Subcutaneous abdominal adipose tissue (tissue), 5 donors: Measurements from ENCODE around the gene PGM2L1.
A peak's percentile ranks its signal among the peaks of the same experiment; 100 is the strongest.

ENCODE experiments used
- H3K27ac ChIP-seq: one replicate; pipeline ENCODE4 v1.7.0; 2013; ENCODE audit warnings: low read depth, mild to moderate bottlenecking, inconsistent platforms, low read length, moderate library complexity
- H3K27me3 ChIP-seq, 5 donors: one replicate each; pipeline ENCODE4 v1.7.0; 2013; ENCODE audit warnings: low read length in 5 of 5, inconsistent platforms in 1 of 5; ENCODE audit not compliant: control insufficient read depth in 5 of 5, insufficient read depth in 4 of 5
- H3K36me3 ChIP-seq, 5 donors: one replicate each; pipeline ENCODE4 v1.7.0; 2013; ENCODE audit warnings: low read length in 5 of 5; ENCODE audit not compliant: control insufficient read depth in 5 of 5, insufficient read depth in 5 of 5
- H3K4me1 ChIP-seq, 5 donors: one replicate each; pipeline ENCODE4 v1.7.0; 2013; ENCODE audit warnings: low read length in 5 of 5, mild to moderate bottlenecking in 3 of 5, moderate library complexity in 1 of 5; ENCODE audit not compliant: control insufficient read depth in 5 of 5, insufficient read depth in 5 of 5
- H3K4me3 ChIP-seq, 5 donors: one replicate each; pipeline ENCODE4 v1.7.0; 2013; ENCODE audit warnings: low read length in 5 of 5, low read depth in 1 of 5
- H3K9ac ChIP-seq, 5 donors: one replicate each; pipeline ENCODE4 v1.7.0; 2013; ENCODE audit warnings: low read length in 5 of 5, mild to moderate bottlenecking in 4 of 5, moderate library complexity in 3 of 5
- H3K9me3 ChIP-seq, 5 donors: one replicate each; pipeline ENCODE4 v1.7.0; 2013; ENCODE audit warnings: low read length in 5 of 5; ENCODE audit not compliant: control insufficient read depth in 5 of 5
- donor health status: healthy.
- donor health status: healthy.
- donor health status: healthy.
- donor health status: healthy.
- donor health status: healthy.

Gene PGM2L1

GRCh38 chr11:74326665-74327064 lies 71.6 kb downstream of the PGM2L1 start:
- no peaks in the 10 kb centered on the region for H3K9me3 ChIP-seq
- H3K9ac ChIP-seq: no peak overlapping the region
- H3K4me1 ChIP-seq: peaks cover 18 to 39% (median 33%) of the 10 kb centered on the region in 5 donors
- H3K27me3 ChIP-seq: no peaks in the 10 kb centered on the region
- H3K4me3 ChIP-seq: no peak overlapping the region
- H3K27ac ChIP-seq: no peak overlapping the region
- no peaks in the 10 kb centered on the region for H3K36me3 ChIP-seq

GRCh38 chr11:74325649-74326645 lies 72.3 kb downstream of the PGM2L1 start:
- H3K27ac ChIP-seq: peak overlapping the region; percentile 33
- H3K36me3 ChIP-seq: no peaks in the 10 kb centered on the region
- H3K9ac ChIP-seq: no peak overlapping the region
- peaks cover 20 to 42% (median 38%) of the 10 kb centered on the region in 5 donors for H3K4me1 ChIP-seq
- H3K9me3 ChIP-seq: no peaks in the 10 kb centered on the region
- no peaks in the 10 kb centered on the region for H3K27me3 ChIP-seq
- peak overlapping the region in 1 of 5 donors; percentile 29 for H3K4me3 ChIP-seq

GRCh38 chr11:74322667-74323066 lies 75.6 kb downstream of the PGM2L1 start:
- Histone ChIP-seq H3K9ac (no peak overlapping the region), H3K4me3 (no peak overlapping the region), H3K4me1 (peaks cover 20 to 48% (median 38%) of the 10 kb centered on the region in 5 donors), H3K27ac (peak overlapping the region; percentile 41), H3K36me3 (no peaks in the 10 kb centered on the region), H3K27me3 (no peaks in the 10 kb centered on the region), H3K9me3 (no peaks in the 10 kb centered on the region)

DNA sequence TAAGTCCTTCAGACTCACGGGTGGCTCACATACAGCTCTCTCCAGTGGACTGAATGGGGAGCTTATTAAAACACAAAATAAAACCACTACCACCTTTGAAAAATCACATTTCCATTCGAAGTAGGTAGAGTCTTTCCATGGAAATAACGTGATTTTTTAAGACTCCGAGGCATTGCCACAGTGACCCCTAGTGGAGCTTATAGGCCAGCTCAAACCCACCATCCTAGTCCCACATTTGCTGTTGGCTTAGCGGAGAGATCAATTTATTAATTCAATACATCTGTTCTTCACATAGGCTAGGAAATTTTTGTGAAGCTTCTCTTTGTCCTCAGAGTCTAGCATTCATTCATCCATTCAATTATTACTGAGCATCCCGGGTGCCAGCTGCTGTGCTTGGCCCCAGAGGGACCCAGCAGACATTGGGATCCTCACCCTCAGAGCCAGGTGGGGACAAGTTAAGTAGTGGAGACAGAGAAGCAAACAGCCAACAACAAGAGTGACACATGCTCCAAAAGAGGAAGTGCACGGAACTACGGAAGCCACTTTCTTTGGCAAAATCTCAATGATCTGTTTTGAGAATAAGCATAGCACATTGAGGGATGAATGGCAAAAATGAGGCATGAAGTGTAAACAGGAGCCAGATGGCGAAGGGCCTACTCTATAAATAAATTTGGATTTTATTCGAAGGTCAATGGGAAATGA lies 76.6 kb downstream of the PGM2L1 start:
- Histone ChIP-seq H3K4me3 (no peak overlapping the region), H3K27ac (peak overlapping the region; percentile 41), H3K27me3 (no peaks in the 10 kb centered on the region), H3K4me1 (peaks cover 17 to 41% (median 32%) of the 10 kb centered on the region in 5 donors), H3K9me3 (peaks cover 2 to 5% (median 3%) of the 10 kb centered on the region in 5 donors), H3K9ac (no peak overlapping the region), H3K36me3 (no peaks in the 10 kb centered on the region)

DNA sequence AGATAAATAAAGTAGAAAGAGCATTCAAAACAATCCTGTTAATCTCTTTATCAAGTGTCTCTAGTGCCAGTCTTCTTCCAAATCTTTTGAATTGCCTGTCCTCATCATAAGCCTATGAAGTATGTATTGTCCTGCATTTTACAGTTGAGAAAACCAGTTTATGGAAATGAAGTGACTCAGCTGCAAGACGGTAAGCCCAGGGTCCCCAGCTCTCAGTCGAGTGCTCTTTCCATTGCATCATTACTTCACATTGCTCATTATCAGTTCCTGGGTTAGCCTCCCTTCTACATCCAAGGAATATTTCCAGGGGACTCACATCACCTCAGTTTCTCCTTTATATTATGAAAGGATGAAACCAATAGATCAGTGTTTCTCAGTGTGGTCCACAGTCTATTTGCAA lies 77.7 kb downstream of the PGM2L1 start:
- peaks cover 8 to 30% (median 21%) of the 10 kb centered on the region in 5 donors for H3K4me1 ChIP-seq
- H3K36me3 ChIP-seq: no peaks in the 10 kb centered on the region
- peaks cover 3 to 12% (median 6%) of the 10 kb centered on the region in 5 donors for H3K9me3 ChIP-seq
- H3K27ac ChIP-seq: no peak overlapping the region
- H3K27me3 ChIP-seq: no peaks in the 10 kb centered on the region
- no peak overlapping the region for H3K4me3 ChIP-seq
- no peak overlapping the region for H3K9ac ChIP-seq

DNA sequence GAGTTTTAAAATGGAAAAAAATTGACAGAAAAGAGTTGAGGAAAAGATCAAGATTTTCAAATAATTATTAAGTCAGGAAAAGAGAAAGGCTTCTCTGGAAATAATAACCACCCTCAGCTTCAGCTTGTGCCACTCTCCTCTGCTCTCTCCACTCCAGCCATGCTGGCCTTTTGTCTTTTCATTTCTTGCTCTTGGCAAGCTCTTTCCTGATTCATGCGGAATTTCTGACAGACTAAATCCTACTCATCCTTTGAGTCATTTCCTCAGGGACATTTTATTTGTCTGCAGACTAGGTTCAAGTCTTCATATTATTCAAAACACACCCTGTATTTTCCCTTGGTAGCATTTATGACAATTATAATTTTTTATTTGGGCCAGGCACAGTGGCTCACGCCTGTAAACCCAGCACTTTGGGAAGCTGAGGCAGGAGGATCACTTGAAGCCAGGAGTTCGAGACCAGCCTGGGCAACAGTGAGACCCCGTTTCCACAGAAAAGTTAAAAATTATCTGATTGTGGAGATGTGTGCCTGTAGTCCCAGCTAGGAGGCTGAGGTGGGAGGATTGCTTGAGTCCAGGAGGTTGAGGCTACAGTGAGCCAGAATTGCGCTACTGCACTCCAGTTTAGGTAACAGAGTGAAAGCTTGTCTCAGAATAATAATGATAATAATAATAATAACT lies 79.0 kb downstream of the PGM2L1 start:
- Histone ChIP-seq H3K27me3 (no peaks in the 10 kb centered on the region), H3K9me3 (peaks cover 3 to 15% (median 6%) of the 10 kb centered on the region in 5 donors), H3K27ac (peak overlapping the region; percentile 37), H3K36me3 (no peaks in the 10 kb centered on the region), H3K4me1 (peaks cover 5 to 26% (median 18%) of the 10 kb centered on the region in 5 donors), H3K9ac (no peak overlapping the region), H3K4me3 (no peak overlapping the region)

GRCh38 chr11:74318241-74318932 lies 79.8 kb downstream of the PGM2L1 start:
- Histone ChIP-seq H3K4me1 (peaks cover 5 to 23% (median 18%) of the 10 kb centered on the region in 5 donors), H3K4me3 (no peak overlapping the region), H3K27ac (peak overlapping the region; percentile 37), H3K9me3 (peaks cover 3 to 15% (median 9%) of the 10 kb centered on the region in 5 donors), H3K27me3 (no peaks in the 10 kb centered on the region), H3K36me3 (no peaks in the 10 kb centered on the region), H3K9ac (no peak overlapping the region)

DNA sequence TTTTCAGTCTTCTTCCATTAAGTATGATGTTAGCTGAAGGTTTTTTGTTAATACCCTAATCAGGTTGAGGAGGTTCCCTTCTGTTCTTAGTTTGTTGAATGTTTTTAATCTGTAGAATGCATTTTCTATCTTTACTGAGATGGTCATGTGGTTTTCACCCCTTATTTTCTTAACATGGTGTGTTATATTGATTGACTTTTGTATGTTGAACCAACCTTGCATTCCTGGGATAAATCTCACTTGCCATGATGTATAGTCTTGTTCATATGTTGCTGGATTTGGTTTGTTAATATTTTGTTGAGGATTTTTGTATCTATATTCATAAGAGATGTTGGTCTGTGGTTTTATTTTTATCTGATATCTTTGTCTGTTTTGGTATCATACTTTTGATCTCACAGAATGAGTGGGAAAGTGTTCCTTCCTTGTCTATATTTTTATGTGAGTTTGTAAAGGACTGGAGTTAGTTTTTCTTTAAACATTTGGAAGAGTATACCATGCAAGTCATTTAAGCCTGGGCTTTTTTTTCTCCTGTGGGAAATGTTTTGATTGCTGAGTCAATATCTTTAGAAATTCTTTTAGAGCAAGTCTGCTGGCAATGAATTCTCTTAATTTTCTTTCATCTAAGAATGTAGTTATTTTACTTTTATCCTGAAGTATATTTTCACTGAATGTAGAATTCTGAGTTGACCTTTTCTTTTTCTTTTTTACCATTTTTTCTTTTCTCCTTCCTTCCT lies 81.3 kb downstream of the PGM2L1 start:
- H3K27me3 ChIP-seq: no peaks in the 10 kb centered on the region
- H3K4me3 ChIP-seq: no peak overlapping the region
- no peaks in the 10 kb centered on the region for H3K36me3 ChIP-seq
- H3K9me3 ChIP-seq: peaks cover 3 to 15% (median 9%) of the 10 kb centered on the region in 5 donors
- peaks cover 3 to 13% (median 7%) of the 10 kb centered on the region in 5 donors for H3K4me1 ChIP-seq
- no peak overlapping the region for H3K27ac ChIP-seq
- no peak overlapping the region for H3K9ac ChIP-seq

GRCh38 chr11:74312326-74312725 lies 85.9 kb downstream of the PGM2L1 start:
- Histone ChIP-seq H3K36me3 (no peaks in the 10 kb centered on the region), H3K4me3 (no peak overlapping the region), H3K9ac (no peak overlapping the region), H3K27me3 (peaks cover 0 to 6% (median 0%) of the 10 kb centered on the region in 5 donors), H3K9me3 (peaks cover 3 to 15% (median 9%) of the 10 kb centered on the region in 5 donors), H3K27ac (no peak overlapping the region), H3K4me1 (peaks cover 0 to 12% (median 6%) of the 10 kb centered on the region in 5 donors)
